GM21717 (cell line): Measurements from ENCODE around the gene MIX23.

Experiments used
- ATAC-seq: cut with Tn5 transposase; IDR thresholded peaks from one replicate; pipeline ENCODE4 v1.9.1; 2021; ENCODE audit warnings: mild to moderate bottlenecking, moderate library complexity; ENCODE audit not compliant: unreplicated experiment

MIX23 gene

DNA sequence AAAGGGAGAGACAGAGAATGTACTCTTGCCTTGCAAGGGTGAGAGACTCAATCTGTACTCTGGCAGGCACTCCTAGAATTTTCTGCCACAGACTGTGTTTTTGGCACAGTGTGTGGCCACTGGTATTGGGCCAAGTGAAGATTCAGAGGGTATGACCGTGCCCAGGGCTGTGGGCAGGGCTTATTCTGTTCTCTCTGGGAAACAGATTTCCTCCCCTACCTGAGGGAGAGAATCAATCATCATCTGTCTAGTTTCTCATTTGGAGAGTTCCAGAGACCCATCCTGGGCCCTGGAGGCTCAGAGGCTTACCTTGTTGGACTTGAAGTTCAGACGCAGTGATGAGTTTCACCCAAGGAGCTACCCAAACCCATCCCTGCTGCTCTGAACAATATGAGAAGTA lies 29.8 kb downstream of the MIX23 start:
- no peak for ATAC-seq

DNA sequence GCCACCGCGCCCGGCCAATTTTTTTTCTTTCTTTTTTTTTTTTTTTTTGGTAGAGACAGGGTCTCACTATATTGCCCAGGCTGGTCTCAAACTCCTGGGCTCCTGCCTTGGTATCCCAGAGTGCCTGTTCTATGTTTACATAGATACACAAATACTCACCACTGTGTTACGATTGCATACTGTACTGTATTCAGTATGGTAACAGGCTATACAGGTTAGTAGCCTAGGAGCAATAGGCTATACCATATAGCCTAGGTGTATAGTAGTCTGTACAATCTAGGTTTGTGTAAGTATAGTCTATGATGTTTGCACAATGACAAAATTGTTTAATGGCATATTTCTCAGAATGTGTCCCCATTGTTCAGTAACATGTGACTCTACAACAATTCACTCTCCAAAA lies 31.4 kb downstream of the MIX23 start:
- no peak for ATAC-seq

DNA sequence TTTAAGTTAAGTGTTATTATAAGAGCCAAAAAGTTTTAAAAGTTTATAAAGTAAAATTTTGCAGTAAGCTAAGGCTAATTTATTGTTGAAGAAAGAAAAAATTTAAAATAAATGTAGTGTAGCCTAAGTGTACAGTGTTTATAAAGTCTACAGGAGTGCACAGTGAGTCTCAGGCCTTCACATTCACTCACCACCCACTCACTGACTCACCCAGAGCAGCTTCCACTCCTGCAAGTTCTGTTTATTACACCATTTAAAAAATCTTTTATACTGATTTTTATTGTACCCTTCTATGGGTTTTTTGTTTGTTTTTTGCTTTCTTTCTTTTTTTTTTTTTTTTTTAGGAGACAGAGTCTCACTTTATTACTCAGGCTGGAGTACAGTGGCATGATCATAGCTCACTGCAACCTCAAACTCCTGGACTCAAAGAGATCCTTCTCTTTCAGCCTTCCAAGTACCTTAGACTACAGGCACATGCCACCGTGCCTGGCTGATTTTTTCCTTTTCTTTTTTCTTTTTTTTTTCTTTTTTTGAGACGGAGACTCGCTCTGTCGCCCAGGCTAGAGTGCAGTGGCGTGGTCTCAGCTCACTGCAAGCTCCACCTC lies 32.1 kb downstream of the MIX23 start:
- ATAC-seq: no peak

DNA sequence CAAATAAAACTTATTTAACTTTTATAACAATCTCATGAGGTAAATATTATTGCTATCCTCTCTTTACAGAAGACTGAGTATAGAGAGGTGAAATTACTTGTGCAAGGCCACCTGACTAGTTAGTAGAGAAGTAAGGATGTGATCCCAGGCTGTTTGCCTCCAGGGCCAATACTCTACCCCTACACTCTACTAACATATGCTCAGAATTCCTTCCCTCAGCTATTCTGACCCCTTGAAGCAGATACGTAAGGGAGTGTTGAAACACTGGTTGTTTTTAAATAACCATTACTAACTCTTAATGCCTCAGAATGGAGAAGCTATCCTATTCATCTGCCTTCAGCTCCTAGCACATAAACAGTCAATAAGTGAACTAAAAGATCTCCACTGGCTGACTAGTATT lies 33.9 kb downstream of the MIX23 start:
- ATAC-seq: no peak

DNA sequence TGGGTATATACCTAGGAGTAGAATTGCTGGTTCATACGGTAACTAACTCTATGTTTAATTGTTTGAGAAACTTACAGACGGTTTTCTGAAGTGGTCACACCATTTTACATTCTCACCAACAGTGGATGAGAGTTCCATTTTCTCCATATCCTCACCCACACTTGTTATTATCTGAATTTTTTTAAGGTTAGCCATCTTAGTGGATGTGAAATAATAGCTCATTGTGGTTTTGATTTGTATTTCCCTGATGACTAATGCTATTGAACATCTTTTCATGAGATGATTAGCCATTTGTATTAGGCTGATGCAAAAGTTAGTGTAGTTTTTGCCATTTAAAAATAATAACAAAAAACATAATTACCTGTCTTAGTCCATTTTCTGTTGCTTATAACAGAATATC lies 39.4 kb downstream of the MIX23 start:
- ATAC-seq: no peak

DNA sequence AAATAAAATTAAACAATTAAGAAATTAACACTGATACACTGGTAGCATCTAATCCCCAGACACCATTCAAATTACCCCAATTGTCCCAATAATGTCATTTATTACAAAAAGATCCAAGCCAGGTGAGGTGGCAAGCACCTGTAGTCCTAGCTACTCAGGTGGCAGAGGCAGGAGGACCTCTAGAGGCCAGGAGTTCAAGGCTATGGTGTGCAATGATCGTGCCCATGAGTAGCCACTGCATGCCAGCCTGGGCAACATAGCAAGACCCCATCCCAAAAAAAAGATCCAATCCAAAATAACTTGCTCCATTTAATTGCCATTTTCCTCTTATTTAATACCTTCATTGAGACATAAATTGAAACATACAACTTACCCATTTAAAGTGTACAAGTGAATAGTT lies 40.2 kb downstream of the MIX23 start:
- ATAC-seq: no peak

DNA sequence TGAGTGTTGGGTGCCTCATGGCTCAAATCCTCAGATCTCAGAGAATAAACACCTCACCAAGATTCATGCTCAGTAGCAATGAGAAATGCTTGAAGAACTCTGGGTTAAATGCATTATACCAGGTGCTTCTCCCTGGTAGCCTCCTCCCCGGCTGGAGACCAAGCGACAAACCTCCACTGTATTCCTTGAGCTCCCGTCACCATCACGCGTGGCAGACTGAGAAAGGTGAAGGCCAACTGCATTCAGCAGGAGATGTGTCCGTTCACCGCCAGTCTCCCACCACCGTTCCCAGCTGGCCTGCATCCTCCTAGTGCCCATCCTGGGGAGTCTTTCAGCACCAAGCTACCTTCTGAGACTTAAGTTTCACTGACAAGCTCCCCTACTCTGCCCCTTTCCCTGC lies 50.5 kb downstream of the MIX23 start:
- ATAC-seq: no peak

DNA sequence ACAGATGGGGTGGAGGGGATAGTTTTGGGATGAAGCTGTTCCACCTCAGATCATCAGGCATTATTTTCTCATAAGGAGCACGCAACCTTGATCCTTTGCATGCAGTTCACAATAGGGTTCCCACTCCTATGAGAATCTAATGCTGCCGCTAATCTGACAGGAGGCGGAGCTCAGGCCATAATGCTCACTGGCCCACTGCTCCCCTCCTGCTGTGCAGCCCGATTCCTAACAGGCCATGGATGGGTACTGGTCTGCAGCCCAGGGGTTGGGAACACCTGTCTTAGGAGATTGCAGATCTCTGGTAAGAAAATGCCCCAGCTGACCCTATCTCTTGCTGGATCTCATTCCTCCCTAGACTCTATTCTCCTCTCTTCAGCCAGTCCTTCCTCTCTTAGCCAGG lies 51.1 kb downstream of the MIX23 start:
- ATAC-seq: no peak

DNA sequence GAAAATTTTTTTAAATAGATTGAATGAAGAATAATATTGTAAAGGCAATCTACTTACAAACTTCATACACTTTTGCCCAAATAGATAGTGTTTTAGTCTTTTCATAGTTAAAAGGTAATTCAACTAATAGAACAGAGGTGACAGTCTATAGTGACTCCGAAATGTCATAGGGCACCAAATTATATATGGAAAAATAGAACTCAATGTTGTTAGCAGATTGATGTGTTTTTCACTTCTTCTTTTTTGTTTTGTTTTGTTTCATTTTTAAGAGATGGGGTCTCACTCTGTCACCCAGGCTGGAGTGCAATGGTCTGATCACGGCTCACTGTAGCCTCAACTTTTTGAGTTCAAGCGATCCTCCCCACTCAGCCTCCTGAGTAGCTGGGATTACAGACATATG lies 57.3 kb downstream of the MIX23 start:
- ATAC-seq: no peak

DNA sequence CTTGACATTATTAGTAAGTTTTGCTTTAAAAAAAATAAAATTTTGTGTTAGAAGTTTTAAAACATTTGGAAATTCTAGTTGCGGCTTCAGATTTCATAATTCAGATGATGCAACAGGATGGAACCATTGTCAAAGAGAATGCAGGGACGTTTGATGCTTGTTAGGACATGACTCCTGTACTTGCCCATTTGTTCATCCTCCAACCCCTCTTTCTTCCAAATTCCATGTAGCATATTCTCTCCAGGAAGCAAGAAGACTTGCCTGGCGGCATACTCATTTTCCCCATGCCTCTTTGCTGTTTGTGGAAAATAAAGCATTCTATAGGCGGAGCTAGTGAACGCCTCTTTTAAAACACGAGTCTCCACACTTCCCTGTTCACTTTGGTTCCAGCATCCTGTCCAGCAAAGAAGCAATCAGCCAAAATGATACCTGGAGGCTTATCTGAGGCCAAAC lies 58.1 kb downstream of the MIX23 start, which contains the start of gene CSTA:
Gene CSTA, plus strand, starts transcription at position 378 of the 453 bp plus-strand sequence. Its CDS starts 45 bp downstream, at position 423.
- ATAC-seq: no peak

DNA sequence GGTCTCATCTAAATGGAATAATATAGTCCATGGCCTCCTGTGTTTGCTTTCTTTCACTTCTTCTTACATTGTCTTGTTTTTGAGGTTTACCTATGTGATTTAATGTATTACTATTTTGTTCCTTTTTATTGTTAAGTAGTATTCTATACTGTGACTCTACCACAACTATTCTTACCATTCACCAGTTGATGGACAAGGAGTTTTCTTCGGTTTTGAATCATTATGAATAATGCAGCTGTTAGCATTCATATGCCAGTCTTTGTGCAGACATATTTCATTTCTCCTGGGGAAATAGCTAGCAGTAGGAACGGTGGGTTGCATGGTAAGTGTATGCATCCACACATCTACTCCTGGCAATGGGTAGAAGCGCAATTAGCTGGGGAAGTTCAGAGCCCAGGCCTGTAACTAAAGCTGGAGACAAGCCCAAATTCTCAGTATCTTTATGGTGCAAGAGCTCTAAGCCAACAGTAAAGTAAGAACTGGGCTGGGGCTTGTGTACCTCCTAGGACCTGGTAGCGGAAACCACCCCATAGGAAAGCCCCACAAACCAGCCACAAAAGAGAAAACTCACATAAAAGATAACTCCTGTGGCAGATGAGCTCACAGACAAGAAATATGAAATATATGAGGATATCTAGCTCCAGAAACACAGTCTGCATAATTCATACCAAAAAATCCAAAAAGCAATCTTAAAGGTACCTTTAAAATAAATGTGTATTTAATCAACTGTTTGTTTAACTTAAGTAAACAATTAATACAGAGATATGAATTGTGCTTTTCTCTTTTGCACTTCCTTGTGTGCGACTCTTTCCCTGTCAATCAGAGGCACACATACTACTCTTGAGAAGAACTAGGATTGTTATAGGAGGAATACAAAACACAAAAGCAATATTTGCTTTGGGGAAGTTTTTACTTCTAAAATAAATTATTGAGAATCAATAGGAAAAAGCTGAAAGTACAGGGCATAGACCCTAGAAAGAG lies 60.6 kb downstream of the MIX23 start:
- ATAC-seq: peak; percentile 70

DNA sequence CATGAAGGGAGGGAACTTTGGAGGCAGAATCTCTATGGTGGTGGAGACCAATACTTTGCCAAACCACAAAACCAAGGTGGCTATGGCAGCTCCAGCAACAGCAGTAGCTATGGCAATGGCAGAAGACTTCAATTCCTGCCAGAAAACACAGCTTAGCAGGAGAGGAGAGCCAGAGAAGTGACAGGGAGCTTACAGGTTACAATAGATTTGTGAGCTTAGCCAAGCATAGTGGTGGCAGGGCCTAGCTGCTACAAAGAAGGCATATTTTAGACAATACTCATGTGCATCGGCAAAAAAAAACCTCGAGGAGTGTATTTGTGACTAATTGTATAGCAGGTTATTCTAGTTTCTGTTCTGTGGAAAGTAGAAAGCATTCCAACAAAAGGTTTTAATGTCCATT lies 64.4 kb downstream of the MIX23 start:
- no peak for ATAC-seq

DNA sequence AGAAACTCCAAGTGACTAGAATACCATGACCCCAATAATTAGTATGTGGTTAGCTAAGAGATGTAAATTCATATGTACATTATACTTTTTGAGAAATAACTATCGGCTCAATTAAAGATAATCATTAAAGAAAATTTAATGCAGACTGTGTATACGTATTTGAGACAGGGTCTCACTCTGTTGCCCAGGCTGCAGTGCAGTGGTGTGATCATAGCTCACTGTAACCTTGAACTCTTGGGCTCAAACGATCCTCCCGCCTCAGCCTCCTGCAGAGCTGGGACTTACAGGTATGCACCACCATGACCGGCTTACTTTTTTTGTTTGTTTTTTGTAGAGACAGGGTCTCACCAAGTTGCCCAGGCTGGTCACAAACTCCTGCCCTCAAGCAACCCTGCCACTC lies 66.7 kb downstream of the MIX23 start:
- no peak for ATAC-seq

DNA sequence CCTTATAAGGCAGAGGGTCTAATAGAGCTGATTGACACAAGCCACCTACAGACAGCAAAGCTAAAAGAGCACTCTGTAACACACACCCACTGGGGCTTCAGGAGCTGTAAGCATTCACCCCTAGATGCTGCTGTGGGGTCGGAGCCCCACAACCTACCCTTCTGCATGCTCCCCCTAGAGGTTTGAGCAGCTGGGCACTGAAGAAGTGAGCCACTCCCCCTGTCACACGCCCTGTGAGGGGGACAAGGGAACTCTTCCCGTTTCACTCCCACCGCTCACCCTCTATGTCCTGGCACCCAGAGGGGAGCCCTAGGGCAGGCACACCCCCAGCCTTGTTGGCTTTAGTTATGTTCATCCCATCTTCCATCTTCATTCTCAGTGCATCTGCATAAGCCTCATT lies 67.4 kb downstream of the MIX23 start:
- ATAC-seq: no peak

DNA sequence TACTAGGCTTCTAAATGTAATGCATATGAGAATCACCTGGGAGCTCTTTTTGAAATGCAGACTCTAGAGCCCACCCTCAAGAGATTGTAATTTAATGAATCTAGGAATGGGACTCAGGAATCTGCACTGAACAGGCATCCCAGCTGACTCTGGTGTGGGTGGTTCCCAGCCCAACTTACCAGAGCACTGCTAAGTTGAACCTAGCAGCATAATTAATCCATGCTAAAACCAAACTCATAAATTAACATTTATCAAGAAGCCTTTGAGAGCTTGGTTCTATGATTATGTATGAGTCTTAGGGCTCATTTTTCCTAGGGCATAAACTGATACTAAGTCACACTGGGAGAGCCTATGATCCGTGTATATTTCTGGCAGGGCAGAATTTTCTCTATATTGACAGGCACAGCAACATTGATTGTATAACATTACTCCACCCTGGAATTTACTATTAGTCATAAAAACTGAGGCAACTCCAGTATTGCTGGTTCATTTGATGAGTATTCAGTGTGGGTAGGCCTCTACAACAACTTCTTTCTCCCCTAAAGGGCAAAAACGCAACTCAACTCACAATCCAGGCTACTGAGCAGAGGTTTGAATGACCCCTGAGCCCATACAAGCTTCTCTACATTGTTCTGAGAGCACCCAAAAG lies 68.7 kb downstream of the MIX23 start:
- ATAC-seq: no peak

DNA sequence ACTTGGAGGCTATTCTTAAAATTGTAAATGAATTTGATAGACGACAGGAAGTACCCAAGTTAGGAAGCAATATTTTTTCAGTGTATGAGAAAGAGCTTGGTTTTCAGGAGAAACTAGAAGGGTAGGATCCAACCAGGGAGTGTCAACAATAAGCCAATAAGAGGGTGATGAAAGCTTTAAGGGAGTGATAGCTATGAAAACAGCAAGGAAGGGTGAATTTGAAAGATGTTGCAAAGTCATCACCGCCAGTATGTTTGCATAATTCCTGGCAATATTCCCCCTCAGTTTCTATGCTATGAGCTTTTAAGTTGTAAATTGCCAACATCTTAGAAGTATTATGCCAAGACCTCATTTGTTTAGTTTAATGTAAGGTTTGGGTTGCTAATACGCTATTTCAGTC lies 69.8 kb downstream of the MIX23 start:
- no peak for ATAC-seq

DNA sequence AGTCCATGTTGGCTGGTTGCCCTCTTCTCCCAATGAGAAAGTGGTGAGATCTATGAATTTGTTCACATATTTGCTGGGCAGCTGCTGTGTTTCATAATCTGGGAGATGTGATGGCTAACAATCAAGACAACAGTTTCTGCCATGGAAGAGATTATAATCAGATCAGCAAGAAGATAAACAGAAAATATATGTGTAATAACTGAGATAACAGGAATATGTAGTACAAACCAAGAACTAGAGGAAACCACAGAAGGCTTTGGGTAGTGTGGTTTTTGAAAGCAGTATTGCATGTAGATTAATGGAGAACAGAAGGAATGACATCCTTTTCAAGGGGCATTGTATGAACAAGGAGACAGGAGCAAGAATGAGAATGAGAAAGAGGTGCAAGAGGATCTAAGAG lies 70.2 kb downstream of the MIX23 start:
- no peak for ATAC-seq

DNA sequence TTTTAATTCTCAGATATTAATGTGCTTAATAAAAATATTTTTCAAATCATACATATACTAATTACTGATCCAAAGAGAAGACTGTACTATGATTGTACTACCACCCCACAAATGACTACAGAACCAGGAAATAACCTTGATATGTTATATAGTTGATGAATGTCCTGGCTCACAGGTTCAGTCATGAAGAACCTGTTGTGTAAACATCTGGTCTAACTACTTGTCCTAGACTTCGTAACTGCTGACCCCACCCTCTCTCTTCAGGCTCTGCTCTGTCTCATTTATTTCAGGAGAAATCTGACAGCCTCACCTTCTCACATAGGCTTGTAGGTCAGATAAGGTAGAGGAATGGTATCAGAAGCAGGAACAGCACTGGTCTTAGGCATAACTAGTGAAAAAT lies 72.7 kb downstream of the MIX23 start:
- ATAC-seq: no peak
